GM12878 (cell line): ENCODE results near the gene PNPLA4. TPM values are rescaled to one million over a fixed set of nuclear protein-coding genes. Genes with fewer than 3 reads are reported as not detected.

ENCODE experiments used
- BCL3 ChIP-seq: IDR thresholded peaks from 2 replicates; pipeline ENCODE4 v1.6.1; 2011; ENCODE audit warnings: borderline replicate concordance, low read depth, mild to moderate bottlenecking, moderate library complexity, low read length; ENCODE audit not compliant: insufficient read depth, poor library complexity, severe bottlenecking
- CHD4 ChIP-seq: fragments of 200-600 bp; sonication (generic); IDR thresholded peaks from 2 replicates; pipeline ENCODE4 v1.6.1; 2016; ENCODE audit warnings: mild to moderate bottlenecking
- ETV6 ChIP-seq, 2 experiments: fragments of 450-650 bp in 1 of 2; IDR thresholded peaks in 1 of 2; conservative IDR thresholded peaks in 1 of 2; 2 replicates each; pipeline ENCODE4 v1.6.1; 2014; ENCODE audit warnings: antibody characterized with exemption in 1 of 2, borderline replicate concordance in 1 of 2, low read depth in 1 of 2, mild to moderate bottlenecking in 1 of 2, moderate library complexity in 1 of 2
- GATAD2B ChIP-seq: fragments of 450-650 bp; conservative IDR thresholded peaks from 2 replicates; pipeline ENCODE4 v1.6.1; 2017; ENCODE audit warnings: low read depth, mild to moderate bottlenecking, moderate library complexity
- HCFC1 ChIP-seq: fragments of 150-350 bp; IDR thresholded peaks from 2 replicates; pipeline ENCODE4 v1.6.1; 2014; ENCODE audit warnings: low read length
- IKZF1 ChIP-seq: fragments of 450-650 bp; conservative IDR thresholded peaks from 2 replicates; pipeline ENCODE4 v1.6.1; 2017; ENCODE audit warnings: antibody characterized with exemption, mild to moderate bottlenecking
- MEF2B ChIP-seq: fragments of 450-650 bp; IDR thresholded peaks from 2 replicates; pipeline ENCODE4 v1.6.1; 2018; ENCODE audit warnings: mild to moderate bottlenecking, moderate library complexity; ENCODE audit not compliant: partially characterized antibody, poor library complexity, severe bottlenecking
- POU2F2 ChIP-seq: IDR thresholded peaks from 3 replicates; pipeline ENCODE4 v1.6.1; 2011; ENCODE audit warnings: low read depth, mild to moderate bottlenecking, low read length, borderline replicate concordance
- SIN3A ChIP-seq: IDR thresholded peaks from 2 replicates; pipeline ENCODE4 v1.6.1; 2012; ENCODE audit warnings: low read depth, low read length, improper control_type of control experiment
- SREBF2 ChIP-seq: IDR thresholded peaks from 2 replicates; pipeline ENCODE4 v1.6.1; 2012; ENCODE audit warnings: mild to moderate bottlenecking, low read length
- YBX1 ChIP-seq: fragments of 450-650 bp; IDR thresholded peaks from 2 replicates; pipeline ENCODE4 v1.6.1; 2016; ENCODE audit warnings: antibody characterized with exemption
- ZBED1 ChIP-seq: IDR thresholded peaks from 2 replicates; pipeline ENCODE4 v1.6.1; 2016; ENCODE audit warnings: borderline replicate concordance
- ZNF207 ChIP-seq: fragments of 450-650 bp; IDR thresholded peaks from 2 replicates; pipeline ENCODE4 v1.6.1; 2014; ENCODE audit warnings: antibody characterized with exemption, mild to moderate bottlenecking, borderline replicate concordance
- polyA plus RNA-seq, 11 experiments: library from polyadenylated mRNA; depleted of rRNA in 4 of 11; unstranded in 6 of 11; stranded (reverse) in 5 of 11; fragments of >200 nt; fragmentation: Nextera tagmentation in 4 of 11; fragmentation: Illumina TruSeq in 1 of 11; extraction: Ambion mirVana in 4 of 11; extraction: Trizol in 1 of 11; gene quantifications; 1 replicate in 1 of 11; 2 replicates in 10 of 11; pipeline versions ENCODE4 v1.2.1 to v1.2.3, GENCODE V29; 2011 to 2016; ENCODE audit warnings: inconsistent platforms in 2 of 11, missing spikeins in 2 of 11, low read depth in 1 of 11
- total RNA-seq, 4 experiments: library from RNA; depleted of rRNA in 3 of 4; stranded (reverse); fragments of >200 nt in 3 of 4; fragmentation: Illumina TruSeq in 1 of 4; extraction: Trizol in 1 of 4; gene quantifications; 2 replicates each; pipeline versions ENCODE4 v1.2.1 to v1.2.3, GENCODE V29; 2013 to 2021
- TF ChIP-seq, protein P1 (sequence below), 3 experiments: IDR thresholded peaks in 2 of 3; conservative IDR thresholded peaks in 1 of 3; 2 replicates each; pipeline ENCODE4 v1.5.1; 2011; ENCODE audit warnings: low read depth in 3 of 3, low read length in 3 of 3, mild to moderate bottlenecking in 3 of 3, control low read depth in 2 of 3, moderate library complexity in 2 of 3, inconsistent platforms in 1 of 3, mixed read lengths in 1 of 3; ENCODE audit not compliant: control insufficient read depth in 2 of 3, insufficient read depth in 1 of 3; ENCODE audit errors: extremely low read depth in 1 of 3
- TF ChIP-seq, protein P2 (sequence below): fragments of 450-650 bp; formaldehyde crosslinking; IDR thresholded peaks from 2 replicates; pipeline ENCODE4 v1.4.0; 2020; ENCODE audit warnings: mild to moderate bottlenecking, moderate library complexity
- TF ChIP-seq, protein P3 (sequence below): fragments of 450-650 bp; IDR thresholded peaks from 2 replicates; pipeline ENCODE4 v1.6.1; 2016; ENCODE audit warnings: mild to moderate bottlenecking

PNPLA4 gene
- total and polyA plus RNA-seq, 10 of the 15 experiments (the other 5 are each of a cell fraction or from before 2014, with no cell fraction given), result 18.0 to 53.0 (median 33.6) TPM

DNA sequence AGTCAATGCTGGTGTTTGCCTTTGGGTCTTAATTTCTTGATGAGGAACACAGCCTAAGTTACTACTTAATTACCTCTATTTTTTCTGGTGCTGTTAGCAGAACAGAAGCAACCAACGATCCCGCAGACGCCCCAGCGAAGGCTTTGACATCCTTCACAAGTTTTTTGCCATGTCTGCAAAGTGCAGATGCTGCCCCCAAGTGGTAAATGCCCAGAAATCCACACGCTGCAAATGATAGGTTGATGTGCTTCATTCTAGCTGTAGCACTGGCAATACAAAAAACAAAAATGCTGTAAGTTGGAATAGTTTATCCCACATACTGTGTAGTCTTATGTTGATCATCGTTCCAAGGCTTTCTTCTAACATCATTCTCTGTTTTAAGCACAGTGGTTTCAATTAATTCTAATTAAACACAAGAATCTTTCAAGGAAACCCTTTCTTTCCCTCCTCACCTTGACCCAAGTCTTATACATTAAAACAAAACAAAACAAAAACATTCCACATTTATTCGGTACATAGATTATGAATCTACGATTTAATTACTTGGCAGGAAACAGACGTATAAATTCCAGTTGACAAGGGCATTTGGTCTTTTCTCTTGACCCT, 1.2 kb downstream of the PNPLA4 start (continued):
- TF ChIP-seq, protein P1, sequence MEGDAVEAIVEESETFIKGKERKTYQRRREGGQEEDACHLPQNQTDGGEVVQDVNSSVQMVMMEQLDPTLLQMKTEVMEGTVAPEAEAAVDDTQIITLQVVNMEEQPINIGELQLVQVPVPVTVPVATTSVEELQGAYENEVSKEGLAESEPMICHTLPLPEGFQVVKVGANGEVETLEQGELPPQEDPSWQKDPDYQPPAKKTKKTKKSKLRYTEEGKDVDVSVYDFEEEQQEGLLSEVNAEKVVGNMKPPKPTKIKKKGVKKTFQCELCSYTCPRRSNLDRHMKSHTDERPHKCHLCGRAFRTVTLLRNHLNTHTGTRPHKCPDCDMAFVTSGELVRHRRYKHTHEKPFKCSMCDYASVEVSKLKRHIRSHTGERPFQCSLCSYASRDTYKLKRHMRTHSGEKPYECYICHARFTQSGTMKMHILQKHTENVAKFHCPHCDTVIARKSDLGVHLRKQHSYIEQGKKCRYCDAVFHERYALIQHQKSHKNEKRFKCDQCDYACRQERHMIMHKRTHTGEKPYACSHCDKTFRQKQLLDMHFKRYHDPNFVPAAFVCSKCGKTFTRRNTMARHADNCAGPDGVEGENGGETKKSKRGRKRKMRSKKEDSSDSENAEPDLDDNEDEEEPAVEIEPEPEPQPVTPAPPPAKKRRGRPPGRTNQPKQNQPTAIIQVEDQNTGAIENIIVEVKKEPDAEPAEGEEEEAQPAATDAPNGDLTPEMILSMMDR (IDR thresholded peaks at IDR 0.05 in 2 of 3, conservative IDR thresholded peaks at IDR 0.05 in 1 of 3; ENCODE audit: control insufficient read depth in 2 of 3, extremely low read depth in 1 of 3, insufficient read depth in 1 of 3, low read depth in 3 of 3, low read length in 3 of 3), result peak; percentile 87 to 95 (median 91); a peak in 5 of 6 replicates
- no peak for TF ChIP-seq ZNF207
- no peak for TF ChIP-seq ETV6 (conservative IDR thresholded peaks at IDR 0.05 in 1 of 2, IDR thresholded peaks at IDR 0.05 in 1 of 2; ENCODE audit: borderline replicate concordance in 1 of 2, low read depth in 1 of 2)
- TF ChIP-seq HCFC1, result no peak
- no peak for TF ChIP-seq ZBED1
- TF ChIP-seq, protein P2, sequence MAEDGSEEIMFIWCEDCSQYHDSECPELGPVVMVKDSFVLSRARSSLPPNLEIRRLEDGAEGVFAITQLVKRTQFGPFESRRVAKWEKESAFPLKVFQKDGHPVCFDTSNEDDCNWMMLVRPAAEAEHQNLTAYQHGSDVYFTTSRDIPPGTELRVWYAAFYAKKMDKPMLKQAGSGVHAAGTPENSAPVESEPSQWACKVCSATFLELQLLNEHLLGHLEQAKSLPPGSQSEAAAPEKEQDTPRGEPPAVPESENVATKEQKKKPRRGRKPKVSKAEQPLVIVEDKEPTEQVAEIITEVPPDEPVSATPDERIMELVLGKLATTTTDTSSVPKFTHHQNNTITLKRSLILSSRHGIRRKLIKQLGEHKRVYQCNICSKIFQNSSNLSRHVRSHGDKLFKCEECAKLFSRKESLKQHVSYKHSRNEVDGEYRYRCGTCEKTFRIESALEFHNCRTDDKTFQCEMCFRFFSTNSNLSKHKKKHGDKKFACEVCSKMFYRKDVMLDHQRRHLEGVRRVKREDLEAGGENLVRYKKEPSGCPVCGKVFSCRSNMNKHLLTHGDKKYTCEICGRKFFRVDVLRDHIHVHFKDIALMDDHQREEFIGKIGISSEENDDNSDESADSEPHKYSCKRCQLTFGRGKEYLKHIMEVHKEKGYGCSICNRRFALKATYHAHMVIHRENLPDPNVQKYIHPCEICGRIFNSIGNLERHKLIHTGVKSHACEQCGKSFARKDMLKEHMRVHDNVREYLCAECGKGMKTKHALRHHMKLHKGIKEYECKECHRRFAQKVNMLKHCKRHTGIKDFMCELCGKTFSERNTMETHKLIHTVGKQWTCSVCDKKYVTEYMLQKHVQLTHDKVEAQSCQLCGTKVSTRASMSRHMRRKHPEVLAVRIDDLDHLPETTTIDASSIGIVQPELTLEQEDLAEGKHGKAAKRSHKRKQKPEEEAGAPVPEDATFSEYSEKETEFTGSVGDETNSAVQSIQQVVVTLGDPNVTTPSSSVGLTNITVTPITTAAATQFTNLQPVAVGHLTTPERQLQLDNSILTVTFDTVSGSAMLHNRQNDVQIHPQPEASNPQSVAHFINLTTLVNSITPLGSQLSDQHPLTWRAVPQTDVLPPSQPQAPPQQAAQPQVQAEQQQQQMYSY (CRISPR knock-in tag), result no peak
- no peak for TF ChIP-seq IKZF1
- TF ChIP-seq BCL3, result no peak
- peak; percentile 56; the same call in 1 of the 3 replicates for TF ChIP-seq POU2F2
- TF ChIP-seq YBX1, result no peak
- no peak for TF ChIP-seq GATAD2B
- TF ChIP-seq, protein P3, sequence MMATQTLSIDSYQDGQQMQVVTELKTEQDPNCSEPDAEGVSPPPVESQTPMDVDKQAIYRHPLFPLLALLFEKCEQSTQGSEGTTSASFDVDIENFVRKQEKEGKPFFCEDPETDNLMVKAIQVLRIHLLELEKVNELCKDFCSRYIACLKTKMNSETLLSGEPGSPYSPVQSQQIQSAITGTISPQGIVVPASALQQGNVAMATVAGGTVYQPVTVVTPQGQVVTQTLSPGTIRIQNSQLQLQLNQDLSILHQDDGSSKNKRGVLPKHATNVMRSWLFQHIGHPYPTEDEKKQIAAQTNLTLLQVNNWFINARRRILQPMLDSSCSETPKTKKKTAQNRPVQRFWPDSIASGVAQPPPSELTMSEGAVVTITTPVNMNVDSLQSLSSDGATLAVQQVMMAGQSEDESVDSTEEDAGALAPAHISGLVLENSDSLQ, result peak; percentile 26; the same call in 1 of the 2 replicates
- no peak for TF ChIP-seq CHD4
- no peak for TF ChIP-seq MEF2B
- TF ChIP-seq SIN3A, result no peak
- no peak for TF ChIP-seq SREBF2
